Suprapubic skin (tissue), 4 donors: ENCODE results near the gene CACNA2D3. TPM values are rescaled to one million over a fixed set of nuclear protein-coding genes. Genes with fewer than 3 reads are reported as not detected.

Experiments used
- DNase-seq, 2 donors: peaks; one replicate each; pipeline ENCODE4 v3.0.0-alpha.2; 2019; ENCODE audit warnings: low spot score in 2 of 2
- H3K27ac ChIP-seq: fragments of 200-600 bp; sonication (generic); one replicate; pipeline ENCODE4 v1.5.1; 2019
- H3K27me3 ChIP-seq: fragments of 200-600 bp; sonication (generic); one replicate; pipeline ENCODE4 v1.5.1; 2019
- H3K36me3 ChIP-seq: fragments of 200-600 bp; sonication (generic); one replicate; pipeline ENCODE4 v1.5.1; 2019
- H3K4me1 ChIP-seq: fragments of 200-600 bp; sonication (generic); one replicate; pipeline ENCODE4 v1.5.1; 2019
- H3K4me3 ChIP-seq: fragments of 200-600 bp; sonication (generic); one replicate; pipeline ENCODE4 v1.5.1; 2019; ENCODE audit warnings: mild to moderate bottlenecking
- H3K9me3 ChIP-seq: fragments of 200-600 bp; sonication (generic); one replicate; pipeline ENCODE4 v1.5.1; 2019
- EP300 ChIP-seq: sonication (generic); formaldehyde crosslinking; IDR thresholded peaks from one replicate; pipeline ENCODE4 v1.6.1; 2017; ENCODE audit warnings: antibody characterized with exemption
- POLR2A ChIP-seq, 2 donors: fragments of 450-650 bp; IDR thresholded peaks; one replicate each; pipeline ENCODE4 v1.6.1; 2017; ENCODE audit warnings: antibody characterized with exemption in 2 of 2, mild to moderate bottlenecking in 2 of 2, moderate library complexity in 2 of 2
- POLR2AphosphoS5 ChIP-seq, 3 donors: sonication (generic); formaldehyde crosslinking; IDR thresholded peaks; one replicate each; pipeline ENCODE4 v1.6.1; 2017; ENCODE audit warnings: antibody characterized with exemption in 3 of 3
- WGBS: methylation state at CpG from one replicate; pipeline ENCODE4 v1.1.5; 2018; 5-methylcytosine and 5-hydroxymethylcytosine counted together
- total RNA-seq, 4 donors: library from RNA; depleted of rRNA; stranded (reverse); fragments of >200 nt; gene quantifications; one replicate each; pipeline ENCODE4 v1.1.0, GENCODE V29; 2016
- TF ChIP-seq, protein P1 (sequence below), 2 donors: fragments of 200-600 bp in 1 of 2; fragments of 450-650 bp in 1 of 2; sonication (generic) in 1 of 2; IDR thresholded peaks; one replicate each; pipeline ENCODE4 v1.5.1; 2016 to 2019; ENCODE audit warnings: antibody characterized with exemption in 2 of 2, mild to moderate bottlenecking in 1 of 2, moderate library complexity in 1 of 2

The CACNA2D3 gene
- total RNA-seq, 4 donors from 2014 or later = 0.42 to 2.8 (median 0.95) TPM

DNA sequence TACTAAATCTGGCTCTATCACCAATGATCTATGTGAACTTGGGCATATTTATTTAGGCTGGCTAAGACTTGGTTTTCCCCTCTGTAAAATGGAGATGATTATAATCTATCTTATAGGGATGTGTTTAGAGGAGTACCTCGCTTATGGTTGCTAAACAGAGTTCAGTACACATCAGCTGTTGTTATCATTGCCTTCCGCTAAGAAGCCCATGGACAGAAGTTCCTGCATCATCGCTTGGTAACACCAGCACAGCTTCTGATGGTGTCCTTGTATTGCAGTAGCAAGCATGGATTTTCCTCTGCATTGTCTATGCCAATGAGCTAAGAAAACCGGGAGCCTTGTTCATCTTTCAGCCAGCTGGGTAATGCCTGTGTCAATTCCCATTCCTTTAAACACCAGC lies 878.6 kb downstream of the CACNA2D3 start:
- no peaks in the 10 kb centered on the region for H3K36me3 ChIP-seq
- TF ChIP-seq EP300 = no peak
- no peak for TF ChIP-seq POLR2A (IDR thresholded peaks at IDR 0.05)
- TF ChIP-seq POLR2AphosphoS5 (IDR thresholded peaks at IDR 0.05) = no peak
- no peaks in the 10 kb centered on the region for H3K9me3 ChIP-seq
- H3K27me3 ChIP-seq = no peaks in the 10 kb centered on the region
- WGBS = 88% methylated on average over 4 of the region's 4 CpGs
- no peak for DNase-seq
- no peak overlapping the region for H3K27ac ChIP-seq
- H3K4me1 ChIP-seq = peaks cover 3% of the 10 kb centered on the region
- H3K4me3 ChIP-seq = no peak overlapping the region

DNA sequence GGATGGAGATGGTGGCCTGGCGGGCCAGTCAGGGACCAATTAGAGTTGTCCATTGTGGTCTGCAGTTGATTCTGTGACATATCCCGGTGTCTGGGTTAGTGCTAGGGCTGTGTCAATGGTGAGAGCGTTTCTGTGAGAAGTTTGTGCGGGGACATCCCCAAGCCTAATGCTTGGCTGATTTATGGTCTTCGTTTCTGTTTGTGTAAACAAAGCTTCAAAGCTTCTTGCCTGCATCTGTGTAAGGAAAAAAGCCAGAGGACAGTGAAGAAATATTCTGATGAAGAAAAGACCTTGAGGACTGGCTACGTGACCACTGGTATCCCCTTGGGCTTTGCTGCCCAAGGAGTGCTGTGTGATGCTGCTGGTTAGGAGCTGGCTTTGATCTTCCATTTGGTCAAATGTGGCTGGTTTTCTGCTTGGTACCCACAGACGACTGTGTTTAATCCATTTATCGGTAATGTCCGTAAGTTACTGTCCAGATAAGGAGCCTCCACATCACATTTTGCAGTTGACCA lies 880.1 kb downstream of the CACNA2D3 start:
- H3K4me1 ChIP-seq = peaks cover 3% of the 10 kb centered on the region
- no peaks in the 10 kb centered on the region for H3K9me3 ChIP-seq
- H3K4me3 ChIP-seq = no peak overlapping the region
- TF ChIP-seq, protein P1, sequence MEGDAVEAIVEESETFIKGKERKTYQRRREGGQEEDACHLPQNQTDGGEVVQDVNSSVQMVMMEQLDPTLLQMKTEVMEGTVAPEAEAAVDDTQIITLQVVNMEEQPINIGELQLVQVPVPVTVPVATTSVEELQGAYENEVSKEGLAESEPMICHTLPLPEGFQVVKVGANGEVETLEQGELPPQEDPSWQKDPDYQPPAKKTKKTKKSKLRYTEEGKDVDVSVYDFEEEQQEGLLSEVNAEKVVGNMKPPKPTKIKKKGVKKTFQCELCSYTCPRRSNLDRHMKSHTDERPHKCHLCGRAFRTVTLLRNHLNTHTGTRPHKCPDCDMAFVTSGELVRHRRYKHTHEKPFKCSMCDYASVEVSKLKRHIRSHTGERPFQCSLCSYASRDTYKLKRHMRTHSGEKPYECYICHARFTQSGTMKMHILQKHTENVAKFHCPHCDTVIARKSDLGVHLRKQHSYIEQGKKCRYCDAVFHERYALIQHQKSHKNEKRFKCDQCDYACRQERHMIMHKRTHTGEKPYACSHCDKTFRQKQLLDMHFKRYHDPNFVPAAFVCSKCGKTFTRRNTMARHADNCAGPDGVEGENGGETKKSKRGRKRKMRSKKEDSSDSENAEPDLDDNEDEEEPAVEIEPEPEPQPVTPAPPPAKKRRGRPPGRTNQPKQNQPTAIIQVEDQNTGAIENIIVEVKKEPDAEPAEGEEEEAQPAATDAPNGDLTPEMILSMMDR (IDR thresholded peaks at IDR 0.05) = no peak
- no peak for TF ChIP-seq POLR2A (IDR thresholded peaks at IDR 0.05)
- TF ChIP-seq POLR2AphosphoS5 (IDR thresholded peaks at IDR 0.05) = no peak
- TF ChIP-seq EP300 = no peak
- no peak for DNase-seq
- H3K27me3 ChIP-seq = no peaks in the 10 kb centered on the region
- H3K27ac ChIP-seq = no peak overlapping the region
- no peaks in the 10 kb centered on the region for H3K36me3 ChIP-seq
- 87% methylated on average over 8 of the region's 9 CpGs for WGBS

DNA sequence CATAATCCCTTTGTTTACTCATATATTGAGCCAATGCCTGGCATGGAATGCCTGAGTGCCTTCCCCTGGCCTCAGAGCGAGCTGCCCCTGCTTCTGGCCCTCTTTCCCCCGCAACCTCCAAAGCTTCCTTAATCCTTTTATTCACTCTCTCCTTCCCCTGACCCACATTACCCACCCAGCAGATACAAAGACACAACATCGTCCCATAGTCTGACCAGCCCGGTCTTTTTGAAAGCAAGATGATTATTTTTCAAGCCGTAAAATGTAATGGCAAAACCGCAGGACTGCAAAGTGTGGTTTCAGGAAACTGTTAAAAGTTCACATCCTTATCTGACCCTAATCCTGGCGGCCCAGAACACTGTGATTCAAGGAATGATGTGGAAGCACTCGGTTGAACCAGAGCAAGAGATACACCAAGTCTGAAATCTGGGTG lies 883.9 kb downstream of the CACNA2D3 start:
- H3K27ac ChIP-seq = no peak overlapping the region
- no peak overlapping the region for H3K4me3 ChIP-seq
- TF ChIP-seq POLR2A (IDR thresholded peaks at IDR 0.05) (no peak), POLR2AphosphoS5 (IDR thresholded peaks at IDR 0.05) (no peak), EP300 (no peak)
- TF ChIP-seq, protein P1 (IDR thresholded peaks at IDR 0.05) = no peak
- DNase-seq = no peak
- H3K27me3 ChIP-seq = no peaks in the 10 kb centered on the region
- H3K9me3 ChIP-seq = no peaks in the 10 kb centered on the region
- WGBS = 77% methylated on average over 8 of the region's 8 CpGs
- no peaks in the 10 kb centered on the region for H3K36me3 ChIP-seq
- no peaks in the 10 kb centered on the region for H3K4me1 ChIP-seq

DNA sequence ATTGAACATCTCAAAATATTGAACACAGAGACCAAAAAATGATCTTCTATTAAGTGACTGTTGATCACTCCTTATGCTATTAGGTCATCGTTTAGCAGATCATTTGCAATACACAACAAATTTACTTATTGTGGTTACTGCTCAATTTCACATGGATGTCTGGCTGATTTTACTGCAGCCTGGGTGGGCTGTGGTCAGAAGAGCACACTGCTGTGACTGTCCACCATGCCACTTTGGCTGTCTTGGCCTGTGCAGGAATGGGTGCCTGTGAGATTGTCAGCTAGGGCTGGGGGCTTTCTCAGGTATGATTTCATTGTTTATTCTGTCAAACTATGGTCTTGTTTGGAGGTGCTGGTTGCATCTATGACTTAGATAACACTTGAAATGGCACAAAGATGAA lies 885.6 kb downstream of the CACNA2D3 start:
- no peak for TF ChIP-seq EP300
- TF ChIP-seq POLR2AphosphoS5 (IDR thresholded peaks at IDR 0.05) = no peak
- TF ChIP-seq, protein P1 (IDR thresholded peaks at IDR 0.05) = no peak
- TF ChIP-seq POLR2A (IDR thresholded peaks at IDR 0.05) = no peak
- WGBS = 75% methylated on average over 1 of the region's 1 CpG
- DNase-seq = no peak

DNA sequence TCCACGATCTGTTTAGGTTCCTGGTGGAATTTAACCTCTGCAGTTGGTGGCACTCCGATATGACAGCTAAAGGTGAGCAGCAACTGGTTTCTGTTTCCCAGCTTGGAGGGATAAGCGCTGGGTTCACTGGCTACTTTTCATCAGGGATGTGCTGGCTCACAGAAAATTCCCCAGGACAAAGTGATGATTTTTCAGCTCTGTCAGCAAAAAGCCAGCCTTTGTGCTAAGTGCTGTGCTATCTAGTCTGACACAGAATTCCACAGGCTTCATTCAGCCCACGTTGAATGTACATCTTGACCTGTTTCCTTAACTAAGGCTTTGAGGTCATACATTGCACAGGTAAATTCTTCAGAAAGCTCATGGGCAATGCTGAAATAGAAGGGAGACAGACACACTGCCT lies 887.0 kb downstream of the CACNA2D3 start:
- no peaks in the 10 kb centered on the region for H3K9me3 ChIP-seq
- no peaks in the 10 kb centered on the region for H3K27me3 ChIP-seq
- TF ChIP-seq POLR2A (IDR thresholded peaks at IDR 0.05) = no peak
- H3K4me1 ChIP-seq = no peaks in the 10 kb centered on the region
- H3K4me3 ChIP-seq = no peak overlapping the region
- no peak overlapping the region for H3K27ac ChIP-seq
- no peak for DNase-seq
- H3K36me3 ChIP-seq = no peaks in the 10 kb centered on the region
- WGBS = 84% methylated on average over 4 of the region's 4 CpGs

More for the DNA sequence above, 885.6 kb downstream of the CACNA2D3 start:
- H3K9me3 ChIP-seq = no peaks in the 10 kb centered on the region
- H3K4me3 ChIP-seq = no peak overlapping the region
- H3K27me3 ChIP-seq = no peaks in the 10 kb centered on the region
- no peaks in the 10 kb centered on the region for H3K36me3 ChIP-seq
- no peak overlapping the region for H3K27ac ChIP-seq
- no peaks in the 10 kb centered on the region for H3K4me1 ChIP-seq

DNA sequence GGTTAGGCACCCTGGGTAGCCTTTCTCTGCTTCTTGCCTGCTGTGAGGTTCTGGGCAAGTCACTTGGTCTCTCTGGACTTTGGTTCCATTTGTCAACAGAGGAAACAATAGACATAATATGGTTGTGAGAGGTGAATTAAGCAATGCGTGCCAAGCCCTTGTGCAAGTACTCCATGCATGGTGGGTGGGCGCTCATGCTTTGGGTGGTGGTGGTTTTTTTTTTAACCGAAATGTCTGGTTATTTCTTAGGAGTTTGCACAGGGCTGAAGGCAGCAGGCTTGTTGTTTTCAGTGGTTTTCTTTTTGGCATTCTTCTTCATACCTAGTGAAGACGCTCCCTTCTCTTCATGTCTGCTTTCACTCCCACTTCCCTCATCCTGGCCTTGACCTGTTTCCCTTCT lies 889.7 kb downstream of the CACNA2D3 start:
- 81% methylated on average over 4 of the region's 4 CpGs for WGBS
- TF ChIP-seq EP300 (no peak), POLR2AphosphoS5 (IDR thresholded peaks at IDR 0.05) (no peak), POLR2A (IDR thresholded peaks at IDR 0.05) (no peak)
- TF ChIP-seq, protein P1 (IDR thresholded peaks at IDR 0.05) = no peak
- Histone ChIP-seq H3K9me3 (no peaks in the 10 kb centered on the region), H3K36me3 (no peaks in the 10 kb centered on the region), H3K4me3 (no peak overlapping the region), H3K27ac (no peak overlapping the region), H3K27me3 (no peaks in the 10 kb centered on the region), H3K4me1 (no peaks in the 10 kb centered on the region)
- no peak for DNase-seq
